Measurements from ENCODE around the gene TNFRSF21. TPM values are rescaled to one million over a fixed set of nuclear protein-coding genes. Genes with fewer than 3 reads are reported as not detected.
"Not testable (repeated sequence)": the region's sequence is repeated elsewhere in the genome, so short reads cannot be mapped to it uniquely, and the experiment has no call there.

Gene TNFRSF21
- total and polyA plus RNA-seq, 2 donors, result 22.8 to 43.2 TPM

GRCh38 chr6:47292027-47292426 lies 17.7 kb downstream of the TNFRSF21 start:
- no peak for DNase-seq (ENCODE audit: extremely low spot score)
- WGBS, result 96% methylated on average over 4 of the region's 4 CpGs

DNA sequence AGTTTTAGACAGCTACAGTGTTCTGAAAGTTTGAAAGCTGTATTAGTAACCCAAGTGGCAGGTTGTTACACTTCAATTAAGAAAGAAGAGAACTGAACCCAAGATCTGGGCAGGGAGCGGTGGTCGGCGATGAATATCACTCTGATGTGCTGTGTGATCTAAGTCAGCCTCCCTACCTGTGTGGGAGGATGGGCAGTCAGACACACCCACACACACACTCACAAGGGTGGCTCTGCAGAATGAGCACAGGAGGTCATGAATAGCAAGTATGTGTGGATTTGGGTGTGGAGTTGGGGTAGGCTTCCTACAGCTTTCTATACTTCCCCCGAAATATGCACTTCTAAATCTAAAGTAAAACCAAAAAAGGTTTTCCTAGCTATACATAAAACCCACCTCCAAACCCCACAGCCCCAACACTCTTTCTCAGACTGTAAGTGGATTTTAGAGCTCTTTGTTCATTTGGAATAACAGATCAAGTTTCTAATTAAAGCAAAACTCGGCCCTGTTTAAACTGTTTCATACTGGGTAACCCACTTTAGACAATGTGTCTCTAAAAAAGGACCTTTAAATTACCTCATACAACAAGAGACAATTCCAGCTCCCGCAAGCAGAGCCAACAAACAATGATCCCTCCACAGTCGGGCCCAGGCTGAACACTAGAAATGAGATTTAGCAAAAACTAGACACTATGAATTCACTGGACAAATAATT lies 19.4 kb downstream of the TNFRSF21 start:
- H3K27ac ChIP-seq (ENCODE audit: low read depth), result no peak overlapping the region
- 93% methylated on average over 7 of the region's 7 CpGs for WGBS
- DNase-seq (ENCODE audit: extremely low spot score), result no peak
- no peak overlapping the region for H3K4me3 ChIP-seq (ENCODE audit: low read depth, low read length)
- H3K36me3 ChIP-seq (ENCODE audit: insufficient read depth), result no peaks in the 10 kb centered on the region
- H3K4me1 ChIP-seq (ENCODE audit: insufficient read depth), result peaks cover 2% of the 10 kb centered on the region

More at GRCh38 chr6:47292027-47292426, 17.7 kb downstream of the TNFRSF21 start:
- Histone ChIP-seq H3K36me3 (ENCODE audit: insufficient read depth) (no peaks in the 10 kb centered on the region), H3K4me3 (ENCODE audit: low read depth, low read length) (no peak overlapping the region), H3K4me1 (ENCODE audit: insufficient read depth) (peaks cover 2% of the 10 kb centered on the region), H3K27ac (ENCODE audit: low read depth) (no peak overlapping the region)

DNA sequence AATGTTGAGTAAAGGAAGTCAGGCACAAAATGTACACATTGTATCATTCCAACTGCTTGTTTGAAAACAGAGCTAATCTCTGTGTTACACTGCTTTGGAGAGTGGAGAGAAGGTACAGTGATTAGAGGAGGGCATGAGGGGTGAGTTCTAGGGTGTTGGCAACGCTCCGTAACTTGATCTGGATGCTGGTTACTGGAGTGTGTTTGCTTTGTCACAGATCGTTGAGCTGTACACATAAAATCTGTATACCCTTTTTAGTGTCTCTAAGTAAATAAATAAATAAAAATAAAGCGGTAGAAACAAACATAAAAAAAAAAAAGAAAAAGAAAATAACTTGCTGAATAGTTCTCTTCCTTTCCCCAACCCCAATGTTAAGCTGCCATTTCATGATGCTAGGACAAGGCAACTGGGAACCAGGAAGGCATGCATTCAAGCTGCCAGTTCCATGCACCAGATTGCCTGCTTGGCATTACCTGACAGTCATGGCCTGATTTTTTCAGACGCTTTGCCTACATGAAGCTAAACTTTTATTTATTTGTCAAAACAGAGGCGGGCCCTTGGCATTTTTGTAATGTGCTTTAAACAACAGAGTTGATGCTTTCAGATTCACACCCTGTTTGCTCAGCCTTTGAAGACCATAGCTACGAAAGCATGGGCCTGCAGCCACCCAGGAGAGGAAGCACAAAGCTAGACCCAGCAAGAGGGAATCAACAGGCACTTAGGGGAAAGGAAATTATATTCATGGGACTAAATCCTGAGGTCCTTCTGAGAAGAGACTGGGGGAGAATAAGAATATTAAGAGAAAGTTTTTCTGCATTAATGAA lies 21.2 kb downstream of the TNFRSF21 start:
- H3K36me3 ChIP-seq (ENCODE audit: insufficient read depth), result peaks cover 2% of the 10 kb centered on the region
- H3K27ac ChIP-seq (ENCODE audit: low read depth), result no peak overlapping the region
- DNase-seq (ENCODE audit: extremely low spot score), result no peak
- no peak overlapping the region for H3K4me3 ChIP-seq (ENCODE audit: low read depth, low read length)
- H3K4me1 ChIP-seq (ENCODE audit: insufficient read depth), result peaks cover 2% of the 10 kb centered on the region
- WGBS, result 77% methylated on average over 7 of the region's 7 CpGs

GRCh38 chr6:47286301-47286700 lies 23.4 kb downstream of the TNFRSF21 start:
- Histone ChIP-seq H3K36me3 (ENCODE audit: insufficient read depth) (peaks cover 2% of the 10 kb centered on the region), H3K4me3 (ENCODE audit: low read depth, low read length) (no peak overlapping the region), H3K4me1 (ENCODE audit: insufficient read depth) (no peaks in the 10 kb centered on the region), H3K27ac (ENCODE audit: low read depth) (no peak overlapping the region)
- no peak for DNase-seq (ENCODE audit: extremely low spot score)
- WGBS, result 96% methylated on average over 7 of the region's 7 CpGs

DNA sequence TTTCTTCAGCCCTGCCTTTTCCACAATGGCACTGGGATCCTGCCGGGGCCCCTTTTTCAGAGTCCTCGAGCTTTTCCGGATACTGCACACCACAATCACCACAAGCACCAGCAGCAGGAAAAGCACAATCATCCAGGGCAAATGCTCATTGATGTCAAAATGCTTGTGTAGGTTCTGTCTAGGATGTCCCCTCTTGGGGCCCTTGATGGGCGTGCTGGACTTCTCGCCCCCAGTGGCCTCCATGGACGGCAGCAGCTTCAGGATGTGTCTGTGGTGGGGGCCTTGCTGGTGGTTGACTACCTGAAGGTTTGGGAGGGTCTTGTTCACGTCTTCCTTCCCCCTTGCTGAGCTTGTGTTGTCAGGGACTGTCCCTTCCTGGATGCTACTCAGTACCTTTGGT lies 25.7 kb downstream of the TNFRSF21 start:
- DNase-seq (ENCODE audit: extremely low spot score), result no peak
- Histone ChIP-seq H3K4me3 (ENCODE audit: low read depth, low read length) (no peak overlapping the region), H3K27ac (ENCODE audit: low read depth) (no peak overlapping the region), H3K4me1 (ENCODE audit: insufficient read depth) (no peaks in the 10 kb centered on the region), H3K36me3 (ENCODE audit: insufficient read depth) (peaks cover 5% of the 10 kb centered on the region)
- WGBS, result 96% methylated on average over 7 of the region's 7 CpGs

DNA sequence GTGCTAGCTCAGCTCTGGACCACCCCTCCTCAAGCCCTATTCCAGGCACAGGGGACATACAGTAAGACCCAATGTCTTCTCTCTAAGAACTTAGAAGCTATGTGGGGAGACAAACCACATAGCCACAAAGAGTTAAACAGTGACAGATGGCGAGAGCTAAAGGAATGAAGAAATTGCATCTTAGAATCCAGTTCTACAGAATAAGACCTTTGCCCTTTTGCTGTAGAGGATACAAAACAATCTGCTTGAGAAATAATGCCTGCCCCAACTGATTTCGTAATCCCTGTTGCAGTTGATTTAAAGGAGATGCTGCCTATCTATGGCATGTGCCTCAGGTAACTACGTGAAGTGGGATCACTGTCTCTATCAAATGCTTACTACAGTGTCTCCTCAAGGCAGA lies 31.2 kb downstream of the TNFRSF21 start:
- peaks cover 5% of the 10 kb centered on the region for H3K36me3 ChIP-seq (ENCODE audit: insufficient read depth)
- H3K27ac ChIP-seq (ENCODE audit: low read depth), result no peak overlapping the region
- H3K4me1 ChIP-seq (ENCODE audit: insufficient read depth), result no peaks in the 10 kb centered on the region
- 74% methylated on average over 3 of the region's 3 CpGs for WGBS
- no peak for DNase-seq (ENCODE audit: extremely low spot score)
- H3K4me3 ChIP-seq (ENCODE audit: low read depth, low read length), result no peak overlapping the region

DNA sequence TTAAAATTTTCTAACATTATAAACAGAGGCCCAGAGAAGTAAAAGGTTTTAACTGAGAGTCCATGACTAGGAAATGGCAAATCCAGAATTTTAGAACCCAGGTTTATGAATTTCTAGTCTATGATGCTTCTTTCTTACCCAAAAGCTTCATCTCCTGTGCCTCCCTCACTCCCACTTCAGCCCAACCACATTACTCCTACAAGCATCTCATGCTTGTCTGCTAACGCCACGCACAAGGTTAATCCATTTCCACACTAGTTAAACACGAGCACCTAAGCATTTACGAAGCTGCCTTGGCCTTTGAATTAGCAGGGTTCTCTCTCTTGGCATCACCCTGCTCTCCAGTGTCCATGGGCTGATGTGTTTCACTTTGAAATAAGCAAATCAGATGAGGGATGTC lies 32.0 kb downstream of the TNFRSF21 start:
- H3K27ac ChIP-seq (ENCODE audit: low read depth), result no peak overlapping the region
- H3K4me3 ChIP-seq (ENCODE audit: low read depth, low read length), result no peak overlapping the region
- peaks cover 5% of the 10 kb centered on the region for H3K36me3 ChIP-seq (ENCODE audit: insufficient read depth)
- no peaks in the 10 kb centered on the region for H3K4me1 ChIP-seq (ENCODE audit: insufficient read depth)
- WGBS, result 89% methylated on average over 4 of the region's 4 CpGs
- DNase-seq (ENCODE audit: extremely low spot score), result no peak

GRCh38 chr6:47276377-47276776 lies 33.3 kb downstream of the TNFRSF21 start:
- WGBS, result 49% methylated on average over 3 of the region's 3 CpGs
- Histone ChIP-seq H3K27ac (ENCODE audit: low read depth) (no peak overlapping the region), H3K4me3 (ENCODE audit: low read depth, low read length) (no peak overlapping the region), H3K4me1 (ENCODE audit: insufficient read depth) (no peaks in the 10 kb centered on the region), H3K36me3 (ENCODE audit: insufficient read depth) (peaks cover 5% of the 10 kb centered on the region)
- DNase-seq (ENCODE audit: extremely low spot score), result no peak

- no peak overlapping the region for H3K27ac ChIP-seq (ENCODE audit: low read depth)
- no peak overlapping the region for H3K4me3 ChIP-seq (ENCODE audit: low read depth, low read length)
- no peaks in the 10 kb centered on the region for H3K4me1 ChIP-seq (ENCODE audit: insufficient read depth)
- 83% methylated on average over 2 of the region's 2 CpGs for WGBS
- DNase-seq (ENCODE audit: extremely low spot score), result no peak
- H3K36me3 ChIP-seq (ENCODE audit: insufficient read depth), result peaks cover 3% of the 10 kb centered on the region
Measured at GRCh38 chr6:47275640-47276039, 34.1 kb downstream of the TNFRSF21 start.

DNA sequence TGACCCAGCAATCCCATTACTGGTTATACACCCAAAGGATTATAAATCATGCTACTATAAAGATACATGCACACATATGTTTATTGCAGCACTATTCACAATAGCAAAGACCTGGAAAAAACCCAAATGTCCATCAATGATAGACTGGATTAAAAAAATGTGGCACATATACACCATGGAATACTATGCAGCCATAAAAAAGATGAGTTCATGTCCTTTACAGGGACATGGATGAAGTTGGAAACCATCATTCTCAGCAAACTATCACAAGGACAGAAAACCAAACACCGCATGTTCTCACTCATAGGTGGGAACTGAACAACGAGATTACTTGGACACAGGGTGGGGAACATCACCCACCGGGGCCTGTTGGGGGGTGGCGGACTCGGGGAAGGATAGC lies 34.6 kb downstream of the TNFRSF21 start:
- H3K4me1 ChIP-seq (ENCODE audit: insufficient read depth); H3K36me3 ChIP-seq (ENCODE audit: insufficient read depth); H3K4me3 ChIP-seq (ENCODE audit: low read depth, low read length); DNase-seq (ENCODE audit: extremely low spot score); H3K27ac ChIP-seq (ENCODE audit: low read depth): not testable (repeated sequence)
- 99% methylated on average over 5 of the region's 5 CpGs for WGBS

- H3K27ac ChIP-seq (ENCODE audit: low read depth), result no peak overlapping the region
- H3K4me1 ChIP-seq (ENCODE audit: insufficient read depth), result no peaks in the 10 kb centered on the region
- DNase-seq (ENCODE audit: extremely low spot score), result no peak
- H3K36me3 ChIP-seq (ENCODE audit: insufficient read depth), result no peaks in the 10 kb centered on the region
- WGBS, result 81% methylated on average over 5 of the region's 5 CpGs
- no peak overlapping the region for H3K4me3 ChIP-seq (ENCODE audit: low read depth, low read length)
Measured at GRCh38 chr6:47268572-47269187, 41.0 kb downstream of the TNFRSF21 start.

DNA sequence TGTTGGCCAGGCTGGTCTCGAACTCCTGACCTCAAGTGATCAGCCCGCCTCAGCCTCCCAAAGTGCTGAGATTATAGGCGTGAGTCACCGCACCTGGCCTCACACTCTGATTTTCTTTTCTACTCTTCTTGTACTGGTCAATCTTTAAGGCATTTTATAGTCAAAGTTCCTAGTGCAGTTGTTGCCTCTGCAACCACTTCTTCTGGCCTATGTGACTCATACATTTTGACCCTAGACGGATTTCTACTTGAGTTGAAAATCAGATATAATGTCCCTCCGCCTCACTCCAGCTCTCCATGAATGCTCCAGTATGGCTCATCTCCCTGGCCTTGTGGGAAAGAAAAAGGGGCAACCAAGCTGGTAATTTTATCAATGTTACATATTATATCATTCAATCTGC lies 42.4 kb downstream of the TNFRSF21 start:
- WGBS, result 91% methylated on average over 6 of the region's 6 CpGs
- Histone ChIP-seq H3K4me3 (ENCODE audit: low read depth, low read length) (no peak overlapping the region), H3K4me1 (ENCODE audit: insufficient read depth) (no peaks in the 10 kb centered on the region), H3K27ac (ENCODE audit: low read depth) (no peak overlapping the region), H3K36me3 (ENCODE audit: insufficient read depth) (no peaks in the 10 kb centered on the region)
- DNase-seq (ENCODE audit: extremely low spot score), result no peak

DNA sequence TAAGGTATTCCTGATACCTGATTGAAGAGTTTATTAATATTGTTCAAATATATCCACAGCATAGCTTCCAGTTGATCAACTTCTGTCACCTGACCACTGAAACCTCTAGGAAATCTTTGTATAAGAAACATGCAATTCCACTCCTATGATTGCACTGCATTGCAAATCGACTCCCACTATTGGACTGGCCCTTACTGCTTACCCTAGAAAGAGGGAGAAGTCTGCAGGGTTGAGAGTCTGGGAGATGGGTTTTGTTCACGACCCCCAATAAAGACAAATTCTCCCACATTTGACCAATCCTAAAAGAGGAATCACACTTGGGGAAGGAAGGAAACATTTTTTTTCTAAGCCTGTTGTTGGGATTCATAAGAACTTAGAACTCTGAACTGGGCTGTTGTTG lies 43.7 kb downstream of the TNFRSF21 start:
- no peaks in the 10 kb centered on the region for H3K4me1 ChIP-seq (ENCODE audit: insufficient read depth)
- no peak overlapping the region for H3K4me3 ChIP-seq (ENCODE audit: low read depth, low read length)
- WGBS, result 87% methylated on average over 2 of the region's 2 CpGs
- DNase-seq (ENCODE audit: extremely low spot score), result no peak
- no peak overlapping the region for H3K27ac ChIP-seq (ENCODE audit: low read depth)
- no peaks in the 10 kb centered on the region for H3K36me3 ChIP-seq (ENCODE audit: insufficient read depth)

DNA sequence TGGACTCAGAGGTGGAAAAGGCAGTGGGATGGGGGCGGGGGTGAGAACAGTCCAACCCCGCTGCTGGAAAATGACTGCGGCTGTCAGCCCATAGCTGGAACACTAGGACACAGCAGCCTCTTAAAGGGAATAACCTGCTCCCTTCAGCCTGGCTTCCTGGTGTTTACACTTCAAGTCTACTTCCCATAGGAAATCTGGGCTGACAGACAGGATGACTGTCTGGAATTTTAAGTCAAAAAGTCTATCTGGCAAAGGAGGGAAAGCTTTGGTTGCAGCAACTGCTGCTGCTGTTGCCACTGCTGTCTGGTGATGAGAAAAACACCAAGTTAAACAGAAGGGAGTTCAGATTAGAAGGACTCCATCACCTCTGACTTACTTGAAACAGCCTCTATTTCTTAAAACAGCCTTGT lies 44.9 kb downstream of the TNFRSF21 start:
- Histone ChIP-seq H3K4me1 (ENCODE audit: insufficient read depth) (no peaks in the 10 kb centered on the region), H3K27ac (ENCODE audit: low read depth) (no peak overlapping the region), H3K36me3 (ENCODE audit: insufficient read depth) (no peaks in the 10 kb centered on the region), H3K4me3 (ENCODE audit: low read depth, low read length) (no peak overlapping the region)
- no peak for DNase-seq (ENCODE audit: extremely low spot score)
- WGBS, result 81% methylated on average over 3 of the region's 3 CpGs

Measured in urinary bladder (tissue), 4 donors.